ENCODE data around the gene LCN10.
A peak's percentile ranks its signal among the peaks of the same experiment; 100 is the strongest.

LCN10 gene

GRCh38 chr9:136751814-136752213 is 9.1 kb upstream of the LCN10 start:
- Histone ChIP-seq H3K4me3 (replicated peaks; ENCODE audit: insufficient read depth, low read length) (no peak overlapping the region), H3K27me3 (ENCODE audit: insufficient read depth, poor library complexity, severe bottlenecking) (no peaks in the 10 kb centered on the region)
- TF ChIP-seq CTCF (IDR thresholded peaks at IDR 0.05; ENCODE audit: insufficient read depth, low read length) (no peak), SPI1 (IDR thresholded peaks at IDR 0.05; ENCODE audit: borderline replicate concordance, low read depth) (no peak)

GRCh38 chr9:136751244-136751643 is 8.5 kb upstream of the LCN10 start:
- no peak for TF ChIP-seq GABPA (IDR thresholded peaks at IDR 0.05; ENCODE audit: low read depth)
- TF ChIP-seq SPI1 (IDR thresholded peaks at IDR 0.05; ENCODE audit: borderline replicate concordance, low read depth): peak; percentile 85
- TF ChIP-seq CTCF (IDR thresholded peaks at IDR 0.05; ENCODE audit: insufficient read depth, low read length): no peak
- TF ChIP-seq POLR2AphosphoS5 (IDR thresholded peaks at IDR 0.05; ENCODE audit: low read depth): no peak
- TF ChIP-seq REST (IDR thresholded peaks at IDR 0.05; ENCODE audit: insufficient replicate concordance, low read depth): no peak

More at GRCh38 chr9:136751814-136752213, 9.1 kb upstream of the LCN10 start:
- no peak for DNase-seq (ENCODE audit: low read depth in 1 of 2, low spot score in 1 of 2)
- no peak overlapping the region for H3K27ac ChIP-seq (replicated peaks)

DNA sequence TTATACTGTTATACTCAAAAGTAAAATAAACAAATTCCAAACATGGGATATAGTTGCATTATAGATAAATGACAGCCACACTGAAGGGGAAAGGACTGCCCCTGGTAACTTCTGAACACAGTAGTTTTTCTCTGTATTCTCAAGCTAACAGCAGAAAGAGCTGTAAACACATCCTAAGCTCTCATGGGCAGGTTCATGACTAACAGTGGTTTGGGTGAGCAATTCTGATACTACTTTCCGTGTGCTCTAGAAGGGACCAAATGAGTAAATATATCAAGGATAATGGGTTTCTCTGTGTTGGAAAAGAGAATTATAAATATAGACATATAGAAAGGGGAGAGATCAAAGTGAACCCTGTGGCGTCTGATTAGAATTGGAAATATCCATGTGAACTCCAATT is 7.8 kb upstream of the LCN10 start:
- Histone ChIP-seq H3K4me3 (replicated peaks; ENCODE audit: insufficient read depth, low read length) (no peak overlapping the region), H3K27me3 (ENCODE audit: insufficient read depth, poor library complexity, severe bottlenecking) (no peaks in the 10 kb centered on the region), H3K27ac (replicated peaks) (peak overlapping the region; percentile 60)
- DNase-seq (ENCODE audit: low read depth in 1 of 2, low spot score in 1 of 2): no peak
- TF ChIP-seq GABPA (IDR thresholded peaks at IDR 0.05; ENCODE audit: low read depth) (no peak), REST (IDR thresholded peaks at IDR 0.05; ENCODE audit: insufficient replicate concordance, low read depth) (no peak), SPI1 (IDR thresholded peaks at IDR 0.05; ENCODE audit: borderline replicate concordance, low read depth) (no peak)

More at GRCh38 chr9:136751244-136751643, 8.5 kb upstream of the LCN10 start:
- Histone ChIP-seq H3K27me3 (ENCODE audit: insufficient read depth, poor library complexity, severe bottlenecking) (no peaks in the 10 kb centered on the region), H3K4me3 (replicated peaks; ENCODE audit: insufficient read depth, low read length) (no peak overlapping the region), H3K27ac (replicated peaks) (peak overlapping the region; percentile 37; the same call in 1 of the 2 replicates)
- no peak for DNase-seq (ENCODE audit: low read depth in 1 of 2, low spot score in 1 of 2)

DNA sequence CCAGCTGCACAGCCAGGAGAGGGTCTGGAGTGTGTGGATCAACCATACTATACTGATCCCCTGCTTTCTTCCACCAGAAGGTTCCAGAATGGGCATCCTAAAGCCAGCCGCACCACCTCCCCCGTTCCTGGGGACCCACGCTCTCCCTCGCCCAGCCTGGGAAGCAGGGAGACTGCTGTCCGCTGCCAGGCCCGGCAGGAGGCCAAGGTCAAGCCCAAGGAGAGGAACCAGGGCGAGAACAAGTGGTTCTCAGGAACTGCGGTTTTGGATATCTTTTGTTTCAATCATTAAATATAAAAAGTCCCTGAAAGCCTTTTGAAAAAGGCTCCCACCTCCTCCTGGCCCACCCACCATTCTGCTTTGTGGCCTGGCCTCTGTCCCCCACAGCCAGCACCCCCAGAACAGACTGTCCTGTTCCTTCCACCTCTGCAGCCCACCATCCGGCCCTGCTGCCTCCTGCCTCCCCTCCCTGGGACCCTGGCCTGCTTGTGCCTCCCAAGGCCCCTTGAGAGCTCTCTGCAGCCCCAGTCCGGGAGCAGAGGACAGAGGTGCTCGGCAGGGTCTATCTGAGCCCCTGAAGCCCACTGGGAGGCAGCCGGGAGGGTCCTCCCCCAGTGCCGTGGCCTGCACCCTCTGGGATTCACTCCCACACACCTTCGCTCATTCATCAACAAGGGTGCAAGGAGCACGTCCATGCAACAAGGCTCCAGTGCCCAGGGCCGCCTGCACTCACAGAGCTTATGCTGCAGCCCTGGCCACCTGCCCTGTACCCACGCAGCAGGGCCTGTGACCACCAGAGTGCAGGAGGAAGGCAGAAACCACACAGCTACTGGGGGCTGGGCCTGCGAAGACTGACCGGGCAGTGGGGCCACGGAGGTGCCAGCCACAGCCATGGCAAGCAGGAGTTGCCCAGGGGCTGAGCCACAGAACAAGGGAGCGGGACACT is 6.2 kb upstream of the LCN10 start:
- peak in 1 of 2 experiments; percentile 38 for DNase-seq (ENCODE audit: low read depth in 1 of 2, low spot score in 1 of 2)
- TF ChIP-seq SPI1 (IDR thresholded peaks at IDR 0.05; ENCODE audit: borderline replicate concordance, low read depth) (no peak), REST (IDR thresholded peaks at IDR 0.05; ENCODE audit: insufficient replicate concordance, low read depth) (no peak), GABPA (IDR thresholded peaks at IDR 0.05; ENCODE audit: low read depth) (no peak), POLR2AphosphoS5 (IDR thresholded peaks at IDR 0.05; ENCODE audit: low read depth) (no peak), CTCF (IDR thresholded peaks at IDR 0.05; ENCODE audit: insufficient read depth, low read length) (no peak)
- Histone ChIP-seq H3K27me3 (ENCODE audit: insufficient read depth, poor library complexity, severe bottlenecking) (no peaks in the 10 kb centered on the region), H3K4me3 (replicated peaks; ENCODE audit: insufficient read depth, low read length) (no peak overlapping the region), H3K27ac (replicated peaks) (peak overlapping the region; percentile 78)
